HepG2 (cell line): Measurements from ENCODE around the gene SEC14L1. TPM values are rescaled to one million over a fixed set of nuclear protein-coding genes. Genes with fewer than 3 reads are reported as not detected.
A peak's percentile ranks its signal among the peaks of the same experiment; 100 is the strongest.

Experiments
- ATAC-seq: fragments of 200-7000 bp; cut with Tn5 transposase; 3 replicates; pipeline ENCODE4 v1.9.1; 2020; ENCODE audit warnings: mild to moderate bottlenecking, moderate library complexity
- BruUV-seq: library from RNA; stranded (reverse); fragments of 400-500 nt; replicated peaks from 2 replicates; lab custom pipeline; 2021; lab: Mats Ljungman, UMichigan
- CTCF ChIA-PET: fragments of 300-600 bp; formaldehyde crosslinking; extraction: SDS; loops from one replicate; lab custom pipeline; 2021; ENCODE audit warnings: low total read pairs, inconsistent platforms, low intra/inter-chr PET ratio; lab: Yijun Ruan, JAX
- POLR2A ChIA-PET: fragments of 350-600 bp; sonication (Branson Sonifier 250); formaldehyde crosslinking; loops from one replicate; lab custom pipeline; 2020; ENCODE audit warnings: antibody characterized with exemption, inconsistent platforms; lab: Yijun Ruan, JAX
- DNase-seq: peaks from one replicate; pipeline ENCODE4 v3.0.0-alpha.2; 2015; ENCODE audit warnings: low spot score
- FAIRE-seq: peaks from 3 replicates; lab custom pipeline; 2011; peaks lifted over from hg19 to GRCh38; lab: Jason Lieb, UNC
- H2AFZ ChIP-seq: one replicate; pipeline ENCODE4 v1.6.1; 2011; ENCODE audit warnings: low read length, inconsistent platforms
- H3K27ac ChIP-seq: fragments of 300-600 bp; 3 replicates; pipeline ENCODE4 v1.8.0; 2011; ENCODE audit warnings: mixed run types, mild to moderate bottlenecking, mixed read lengths, low read length, inconsistent platforms; ENCODE audit not compliant: insufficient read depth; ENCODE audit errors: extremely low read length
- H3K27me3 ChIP-seq, 2 experiments: fragments of 200-600 bp in 1 of 2; 2 replicates in 1 of 2; 3 replicates in 1 of 2; pipeline versions ENCODE4 v1.6.0 to v1.8.0; 2011; ENCODE audit warnings: low read length in 2 of 2, mild to moderate bottlenecking in 2 of 2, moderate library complexity in 2 of 2, inconsistent platforms in 1 of 2; ENCODE audit not compliant: insufficient read depth in 2 of 2, control insufficient read depth in 1 of 2
- H3K36me3 ChIP-seq, 2 experiments: fragments of 200-600 bp in 1 of 2; replicated peaks in 1 of 2; 2 replicates in 1 of 2; 3 replicates in 1 of 2; pipeline versions ENCODE4 v1.5.1 to v1.8.0; 2011; ENCODE audit warnings: low read length in 2 of 2, inconsistent platforms in 1 of 2; ENCODE audit not compliant: insufficient read depth in 2 of 2, control insufficient read depth in 1 of 2
- H3K4me1 ChIP-seq: 2 replicates; pipeline ENCODE4 v1.5.1; 2012; ENCODE audit warnings: low read length, inconsistent platforms; ENCODE audit not compliant: insufficient read depth
- H3K4me2 ChIP-seq: 2 replicates; pipeline ENCODE4 v1.6.0; 2011; ENCODE audit warnings: low read depth, low read length, inconsistent platforms
- H3K4me3 ChIP-seq, 3 experiments: fragments of 200-600 bp in 1 of 3; sonication (generic), shearing (Covaris generic) in 1 of 3; replicated peaks in 1 of 3; 2 replicates each; pipeline ENCODE4 v1.5.1; 2011 to 2016; ENCODE audit warnings: low read length in 3 of 3, inconsistent platforms in 2 of 3, low read depth in 2 of 3, mild to moderate bottlenecking in 2 of 3, control low read depth in 1 of 3, mixed read lengths in 1 of 3; ENCODE audit not compliant: insufficient read depth in 1 of 3
- H3K79me2 ChIP-seq: one replicate; pipeline ENCODE4 v1.6.1; 2011; ENCODE audit warnings: low read length, inconsistent platforms; ENCODE audit not compliant: insufficient read depth
- H3K9ac ChIP-seq: 2 replicates; pipeline ENCODE4 v1.6.0; 2011; ENCODE audit warnings: mild to moderate bottlenecking, low read depth, low read length, inconsistent platforms; ENCODE audit not compliant: insufficient read depth
- H3K9me3 ChIP-seq: 2 replicates; pipeline ENCODE4 v1.5.1; 2012; ENCODE audit warnings: mild to moderate bottlenecking, low read length
- H4K20me1 ChIP-seq: 2 replicates; pipeline ENCODE4 v1.6.0; 2011; ENCODE audit warnings: inconsistent platforms, mild to moderate bottlenecking, low read length, moderate library complexity; ENCODE audit not compliant: insufficient read depth
- AHR ChIP-seq: IDR thresholded peaks from 2 replicates; pipeline ENCODE4 v1.6.1; 2018; ENCODE audit warnings: missing genetic modification reagents, missing compliant biosample characterization
- BCL6 ChIP-seq: IDR thresholded peaks from 2 replicates; pipeline ENCODE4 v1.6.1; 2016; ENCODE audit warnings: missing genetic modification reagents, missing compliant biosample characterization
- ELF3 ChIP-seq: IDR thresholded peaks from 2 replicates; pipeline ENCODE4 v1.6.1; 2016; ENCODE audit warnings: missing genetic modification reagents, missing compliant biosample characterization
- GPN1 ChIP-seq: sonication (generic); formaldehyde crosslinking; IDR thresholded peaks from 2 replicates; pipeline ENCODE4 v1.5.1; 2020; ENCODE audit warnings: missing genetic modification reagents, borderline replicate concordance
- IRX3 ChIP-seq: sonication (generic); formaldehyde crosslinking; IDR thresholded peaks from 2 replicates; pipeline ENCODE4 v1.8.1; 2023; ENCODE audit warnings: mild to moderate bottlenecking, low read depth, missing genetic modification reagents, borderline replicate concordance
- KDM2A ChIP-seq: sonication (generic); formaldehyde crosslinking; IDR thresholded peaks from 2 replicates; pipeline ENCODE4 v1.4.0; 2020; ENCODE audit warnings: low read depth, missing genetic modification reagents, borderline replicate concordance
- MTA1 ChIP-seq: sonication (generic); formaldehyde crosslinking; IDR thresholded peaks from 2 replicates; pipeline ENCODE4 v1.4.0; 2020; ENCODE audit warnings: missing genetic modification reagents, mild to moderate bottlenecking, borderline replicate concordance
- MXI1 ChIP-seq: IDR thresholded peaks from 3 replicates; pipeline ENCODE4 v1.6.1; 2012; ENCODE audit warnings: low read depth, low read length, inconsistent platforms, borderline replicate concordance
- NR2F6 ChIP-seq, 2 experiments: IDR thresholded peaks; 2 replicates each; pipeline ENCODE4 v1.6.1; 2016; ENCODE audit warnings: antibody characterized with exemption in 1 of 2, mild to moderate bottlenecking in 1 of 2
- POLR2AphosphoS2 ChIP-seq: IDR thresholded peaks from 2 replicates; pipeline ENCODE4 v1.6.1; 2011; ENCODE audit warnings: low read depth, low read length, improper control_type of control experiment
- PRDM4 ChIP-seq: sonication (generic); formaldehyde crosslinking; IDR thresholded peaks from 2 replicates; pipeline ENCODE4 v1.9.0; 2021; ENCODE audit warnings: missing genetic modification reagents, borderline replicate concordance
- SALL1 ChIP-seq: sonication (generic); formaldehyde crosslinking; IDR thresholded peaks from 2 replicates; pipeline ENCODE4 v1.8.0; 2022; ENCODE audit warnings: mild to moderate bottlenecking, missing genetic modification reagents
- ZFP37 ChIP-seq: sonication (generic); formaldehyde crosslinking; IDR thresholded peaks from 2 replicates; pipeline ENCODE4 v1.4.0; 2020; ENCODE audit warnings: missing genetic modification reagents, borderline replicate concordance
- ZFP62 ChIP-seq: sonication (generic); formaldehyde crosslinking; IDR thresholded peaks from 2 replicates; pipeline ENCODE4 v1.4.0; 2020; ENCODE audit warnings: missing genetic modification reagents
- ZNF207 ChIP-seq: fragments of 450-650 bp; IDR thresholded peaks from 2 replicates; pipeline ENCODE4 v1.6.1; 2016; ENCODE audit warnings: antibody characterized with exemption, borderline replicate concordance
- ZNF232 ChIP-seq: sonication (generic); formaldehyde crosslinking; IDR thresholded peaks from 2 replicates; pipeline ENCODE4 v1.4.0; 2020; ENCODE audit warnings: missing genetic modification reagents, borderline replicate concordance
- ZNF282 ChIP-seq: fragments of 450-650 bp; IDR thresholded peaks from 2 replicates; pipeline ENCODE4 v1.6.1; 2018; ENCODE audit not compliant: partially characterized antibody
- ZNF430 ChIP-seq: sonication (generic); formaldehyde crosslinking; IDR thresholded peaks from 2 replicates; pipeline ENCODE4 v1.9.0; 2021; ENCODE audit warnings: mild to moderate bottlenecking, missing genetic modification reagents
- WGBS: methylation state at CpG from one replicate; pipeline ENCODE4 v1.1.6; 2017; ENCODE audit warnings: low lambda C conversion rate; 5-methylcytosine and 5-hydroxymethylcytosine counted together
- in situ Hi-C: cut with HindIII; loops from 2 replicates; pipeline ENCODE4 v1.10.0; 2017; ENCODE audit warnings: low pct_unique_long_range_greater_than_20kb; ENCODE audit not compliant: extremely low pct_ligation_motif_present
- intact Hi-C: fragments of 100-400 bp; cut with micrococcal nuclease; formaldehyde crosslinking; loops from one replicate; pipeline ENCODE4 v1.10.0; 2022; ENCODE audit not compliant: unreplicated experiment
- polyA plus RNA-seq, 8 experiments: library from polyadenylated mRNA; depleted of rRNA in 3 of 8; stranded (reverse) in 7 of 8; unstranded in 1 of 8; fragments of >200 nt; fragmentation: Illumina TruSeq in 4 of 8; extraction: Trizol in 4 of 8; gene quantifications; 2 replicates each; pipeline versions ENCODE4 v1.2.1 to v1.2.3, GENCODE V29; 2011 to 2016; ENCODE audit warnings: low read depth in 4 of 8, missing spikeins in 1 of 8, mixed read lengths in 1 of 8; ENCODE audit not compliant: insufficient read depth in 1 of 8
- total RNA-seq, 5 experiments: library from RNA; depleted of rRNA; stranded (reverse); fragments of >200 nt; fragmentation: Illumina TruSeq; extraction: Trizol; gene quantifications; 2 replicates each; pipeline ENCODE4 v1.2.3, GENCODE V29; 2016; ENCODE audit warnings: low read depth in 1 of 5

SEC14L1 gene
- total and polyA plus RNA-seq, 2 of the 13 experiments (the other 11 are each of a cell fraction or from before 2014, with no cell fraction given), result 26.3 to 43.9 TPM

- TF ChIP-seq ZNF282, result no peak
- peak; percentile 45 for TF ChIP-seq BCL6
- no peak for TF ChIP-seq PRDM4
- no peak for TF ChIP-seq ZNF430
Observed at GRCh38 chr17:77237232-77238008, 96.7 kb downstream of the SEC14L1 start (continued).

GRCh38 chr17:77240976-77241375, 100.2 kb downstream of the SEC14L1 start:
- 73% methylated on average over 15 of the region's 15 CpGs for WGBS
- peaks cover 7 to 32% of the 10 kb centered on the region in 2 experiments for H3K27me3 ChIP-seq
- POLR2A ChIA-PET, result no interaction called here
- DNase-seq, result no peak
- no peaks in the 10 kb centered on the region for H3K9me3 ChIP-seq
- CTCF ChIA-PET, result no interaction called here
- no peak for TF ChIP-seq ZNF232 (CRISPR knock-in tag)
- TF ChIP-seq ELF3 (CRISPR knock-in tag), result no peak
- TF ChIP-seq ZNF207, result no peak
- TF ChIP-seq MXI1, result no peak
- TF ChIP-seq ZNF430, result no peak
- no peak for TF ChIP-seq MTA1 (CRISPR knock-in tag)
- no peak for TF ChIP-seq SALL1 (CRISPR knock-in tag)
- no peak for TF ChIP-seq ZFP62 (CRISPR knock-in tag)
- no peak for TF ChIP-seq AHR (CRISPR knock-in tag)
- no peak for TF ChIP-seq ZFP37 (CRISPR knock-in tag)
- no peak for TF ChIP-seq KDM2A (CRISPR knock-in tag)
- no peak for TF ChIP-seq POLR2AphosphoS2
- TF ChIP-seq NR2F6 (IDR thresholded peaks at IDR 0.05), result no peak
- TF ChIP-seq NR2F6 (CRISPR knock-in tag; IDR thresholded peaks at IDR 0.05), result no peak
- TF ChIP-seq IRX3 (CRISPR knock-in tag), result no peak
- TF ChIP-seq GPN1, result no peak
- no peak overlapping the region for H3K4me2 ChIP-seq
- in situ Hi-C loops, result loop anchor here (25.0 kb wide), 1 partner anchor 379 kb away; the partner anchor contains the start of gene MGAT5B
- no peaks in the 10 kb centered on the region for H3K79me2 ChIP-seq
- BruUV-seq, result no TSS peak
- no peaks in the 10 kb centered on the region for H3K36me3 ChIP-seq
- H3K9ac ChIP-seq, result no peak overlapping the region
- ATAC-seq, result no peak
- intact Hi-C loops, result no loop called here
- H2AFZ ChIP-seq, result no peak overlapping the region
- FAIRE-seq, result no peak
- peaks cover 30% of the 10 kb centered on the region for H3K4me1 ChIP-seq
- no peak overlapping the region for H3K4me3 ChIP-seq
- H3K27ac ChIP-seq, result no peak overlapping the region
- H4K20me1 ChIP-seq, result no peaks in the 10 kb centered on the region
